RWPE1 (cell line): ENCODE results near the gene HDAC11.
"Not testable (repeated sequence)": the region's sequence is repeated elsewhere in the genome, so short reads cannot be mapped to it uniquely, and the experiment has no call there.

Experiments
- CTCF ChIA-PET: fragments of 350-600 bp; sonication (Branson Sonifier 250); formaldehyde crosslinking; extraction: SDS; loops from one replicate; lab custom pipeline; 2021; lab: Yijun Ruan, JAX
- POLR2A ChIA-PET: fragments of 400-600 bp; formaldehyde crosslinking; extraction: SDS; loops from one replicate; lab custom pipeline; 2020; ENCODE audit warnings: antibody characterized with exemption; ENCODE audit not compliant: low non-redundant PET; lab: Yijun Ruan, JAX
- DNase-seq: peaks from one replicate; pipeline ENCODE4 v3.0.0; 2012; ENCODE audit warnings: low spot score
- H3K27ac ChIP-seq: fragments of 450-650 bp; 2 replicates; pipeline ENCODE4 v1.5.1; 2017
- TF ChIP-seq, protein P1 (sequence below): fragments of 450-650 bp; conservative IDR thresholded peaks from 2 replicates; pipeline ENCODE4 v1.5.1; 2017; ENCODE audit warnings: low read depth, mild to moderate bottlenecking

The HDAC11 gene

DNA sequence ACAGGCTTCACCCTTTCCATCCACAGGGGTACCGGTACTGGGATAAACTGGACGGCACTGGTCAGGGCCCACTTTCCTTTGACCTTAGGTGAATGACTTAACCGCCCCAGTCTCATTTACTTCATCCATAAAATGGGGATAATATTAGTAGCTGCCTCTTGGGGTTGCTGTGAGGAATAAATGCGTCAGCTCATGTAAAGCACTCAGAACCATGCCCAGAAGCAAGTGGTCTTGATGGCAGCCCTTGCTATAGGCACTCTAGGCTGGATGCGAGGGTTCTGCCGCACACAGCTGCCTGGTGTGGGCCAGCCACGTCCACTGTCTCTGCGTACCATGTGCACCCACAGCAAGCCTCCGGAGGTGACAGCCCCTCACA, 36.6 kb downstream of the HDAC11 start:
- DNase-seq: no peak
- TF ChIP-seq, protein P1, sequence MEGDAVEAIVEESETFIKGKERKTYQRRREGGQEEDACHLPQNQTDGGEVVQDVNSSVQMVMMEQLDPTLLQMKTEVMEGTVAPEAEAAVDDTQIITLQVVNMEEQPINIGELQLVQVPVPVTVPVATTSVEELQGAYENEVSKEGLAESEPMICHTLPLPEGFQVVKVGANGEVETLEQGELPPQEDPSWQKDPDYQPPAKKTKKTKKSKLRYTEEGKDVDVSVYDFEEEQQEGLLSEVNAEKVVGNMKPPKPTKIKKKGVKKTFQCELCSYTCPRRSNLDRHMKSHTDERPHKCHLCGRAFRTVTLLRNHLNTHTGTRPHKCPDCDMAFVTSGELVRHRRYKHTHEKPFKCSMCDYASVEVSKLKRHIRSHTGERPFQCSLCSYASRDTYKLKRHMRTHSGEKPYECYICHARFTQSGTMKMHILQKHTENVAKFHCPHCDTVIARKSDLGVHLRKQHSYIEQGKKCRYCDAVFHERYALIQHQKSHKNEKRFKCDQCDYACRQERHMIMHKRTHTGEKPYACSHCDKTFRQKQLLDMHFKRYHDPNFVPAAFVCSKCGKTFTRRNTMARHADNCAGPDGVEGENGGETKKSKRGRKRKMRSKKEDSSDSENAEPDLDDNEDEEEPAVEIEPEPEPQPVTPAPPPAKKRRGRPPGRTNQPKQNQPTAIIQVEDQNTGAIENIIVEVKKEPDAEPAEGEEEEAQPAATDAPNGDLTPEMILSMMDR: no peak
- no peak overlapping the region for H3K27ac ChIP-seq
- CTCF ChIA-PET: no interaction called here
- POLR2A ChIA-PET: no interaction called here

DNA sequence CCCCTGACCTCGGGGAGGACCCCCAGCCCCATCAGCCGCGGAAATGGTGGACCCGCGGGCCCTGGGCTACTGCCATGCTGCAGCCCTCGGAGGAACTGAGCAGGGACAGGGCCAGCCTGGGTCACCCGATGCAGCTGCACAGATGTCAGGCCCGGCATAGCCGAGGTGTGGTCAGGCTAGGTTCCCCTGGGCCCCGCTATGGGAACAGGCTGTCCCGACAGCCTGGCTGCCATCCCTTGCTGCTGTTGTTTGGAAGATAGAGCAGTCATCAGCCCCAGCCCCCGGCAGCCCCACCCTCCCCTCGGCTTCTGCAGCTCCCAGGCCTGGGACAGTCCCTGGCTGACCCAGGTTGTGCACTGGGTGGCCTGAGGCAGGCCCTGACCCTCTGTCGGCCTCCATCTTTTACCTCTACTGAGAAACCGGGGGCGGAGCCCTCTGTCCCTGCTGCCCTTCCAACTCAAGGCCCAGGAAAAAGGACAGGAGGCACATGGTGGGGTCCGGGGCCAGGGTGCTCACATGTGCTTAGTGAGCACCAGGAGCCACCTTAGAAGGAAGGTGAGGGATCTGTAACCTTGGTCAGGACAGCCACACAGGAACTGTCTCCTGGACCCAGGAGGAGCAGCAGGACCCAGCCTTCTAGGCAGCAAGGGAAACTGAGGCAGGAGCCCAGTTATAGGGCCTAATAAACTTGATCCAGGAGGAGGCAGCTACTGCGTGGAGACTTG, 37.3 kb downstream of the HDAC11 start:
- CTCF ChIA-PET: no interaction called here
- POLR2A ChIA-PET: no interaction called here
- TF ChIP-seq, protein P1: no peak
- no peak for DNase-seq
- H3K27ac ChIP-seq: no peak overlapping the region

DNA sequence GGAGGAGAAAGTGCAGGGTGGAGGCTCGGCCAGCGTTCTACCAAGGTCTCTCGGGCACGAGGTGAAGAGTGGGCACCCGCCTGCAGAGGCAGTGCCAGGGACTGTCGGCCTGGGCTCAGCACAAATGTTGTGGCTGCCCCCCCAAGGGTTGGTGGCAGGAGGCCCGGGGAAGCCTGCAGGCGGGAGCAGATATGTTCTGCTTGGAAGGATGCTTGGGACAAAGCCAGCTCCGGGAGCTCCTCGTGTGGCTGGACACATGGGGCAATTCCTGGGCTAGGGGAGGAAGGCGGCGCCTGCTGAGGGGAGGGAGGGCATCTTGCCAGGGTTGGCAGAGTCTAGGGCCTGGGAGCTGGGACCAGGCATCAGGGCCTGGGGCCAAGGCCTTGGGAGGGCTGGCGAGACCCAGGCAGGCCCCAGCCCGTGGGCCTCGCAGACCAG, 38.4 kb downstream of the HDAC11 start:
- POLR2A ChIA-PET: no interaction called here
- DNase-seq: no peak
- CTCF ChIA-PET: no interaction called here
- TF ChIP-seq, protein P1: no peak
- peak overlapping the region; percentile 33 for H3K27ac ChIP-seq

DNA sequence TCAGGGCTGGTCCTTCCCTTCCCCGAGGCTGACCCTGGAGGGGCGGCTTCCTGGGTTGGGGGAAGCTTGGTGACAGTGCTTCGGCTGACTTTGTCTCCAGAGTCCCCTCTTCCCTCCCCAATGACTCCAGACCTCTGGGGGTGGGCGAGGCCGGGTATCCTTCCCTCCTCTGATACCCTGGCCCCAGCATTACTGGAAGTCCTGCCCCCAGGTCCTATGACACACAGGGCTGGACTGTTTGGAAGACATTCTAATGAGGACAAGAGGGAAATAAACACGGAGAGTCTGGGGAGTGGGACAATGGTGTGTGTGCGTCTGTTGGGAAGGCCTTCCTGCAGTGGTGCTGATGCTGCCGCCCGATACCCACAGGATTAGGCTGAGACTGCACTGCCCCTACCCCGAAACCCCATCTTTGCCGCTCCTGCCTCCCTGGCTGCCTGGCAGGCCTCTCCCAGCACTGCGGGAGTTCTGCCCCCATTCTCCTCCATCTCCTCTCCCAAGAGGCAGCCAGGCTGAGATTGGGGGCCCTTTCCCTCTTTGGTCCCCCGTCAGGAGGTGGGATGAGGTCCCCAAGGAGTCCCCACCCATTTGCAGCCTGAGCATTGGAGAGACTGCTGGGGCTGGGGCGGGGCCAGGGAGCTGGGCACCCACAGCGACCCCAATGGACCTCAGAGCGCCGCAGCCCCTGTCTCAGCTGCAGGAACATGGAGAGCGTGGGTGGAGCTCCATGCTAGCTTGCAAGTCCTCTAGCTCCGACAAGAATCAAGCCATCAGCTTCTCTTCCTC, 39.1 kb downstream of the HDAC11 start:
- POLR2A ChIA-PET: no interaction called here
- H3K27ac ChIP-seq: peak overlapping the region; percentile 33
- TF ChIP-seq, protein P1: no peak
- CTCF ChIA-PET: interaction anchor here (0.7 kb wide), 1 partner anchor 131 kb away, joined by 3 read pairs; no protein-coding TSS in a partner anchor
- DNase-seq: no peak

DNA sequence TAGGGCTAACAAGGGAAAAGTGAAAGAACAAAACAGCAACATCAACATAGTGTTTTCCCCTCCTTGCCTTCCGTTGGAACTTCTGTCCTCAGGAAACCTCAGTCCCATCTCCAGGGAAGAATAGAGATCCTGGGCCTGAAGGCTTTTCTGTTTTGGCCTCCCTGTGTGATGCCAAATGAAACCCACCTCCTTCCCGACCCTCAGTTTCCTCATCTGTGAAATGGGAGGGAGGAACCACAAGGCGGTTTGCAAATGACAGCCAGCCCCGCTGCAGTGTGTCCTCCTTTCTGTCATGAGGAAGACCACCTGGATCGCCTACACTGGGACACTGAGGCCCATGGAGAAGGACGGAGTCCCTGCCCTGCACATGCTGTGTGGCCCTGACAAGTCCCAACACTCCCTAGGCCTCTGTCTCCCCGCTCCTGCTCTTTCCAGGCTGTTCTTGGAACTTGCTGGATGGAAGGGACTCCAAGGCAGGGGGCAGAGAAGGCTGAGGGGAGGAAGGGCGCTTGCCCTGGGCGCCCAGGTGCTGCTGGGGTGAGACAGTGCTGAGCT, 40.3 kb downstream of the HDAC11 start:
- no peak overlapping the region for H3K27ac ChIP-seq
- TF ChIP-seq, protein P1: no peak
- DNase-seq: no peak
- ChIA-PET CTCF (no interaction called here), POLR2A (no interaction called here)

DNA sequence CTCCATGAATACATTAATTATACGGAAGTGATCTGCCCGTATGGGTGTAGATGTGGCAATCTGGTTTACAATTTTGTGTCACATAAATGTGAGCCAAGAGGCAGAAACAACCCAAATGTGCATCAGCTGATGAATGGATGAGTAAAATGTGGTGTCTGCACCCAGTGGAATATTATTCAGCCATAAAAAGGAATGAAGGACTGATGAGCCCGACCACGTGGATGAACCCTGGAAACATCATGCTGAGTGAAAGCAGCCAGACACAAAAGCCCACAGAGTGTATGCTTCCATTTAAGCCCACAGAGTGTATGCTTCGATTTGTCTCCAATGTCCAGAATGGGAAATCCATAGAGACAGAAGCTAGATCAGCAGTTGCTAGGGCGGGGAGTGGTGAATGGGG, 41.2 kb downstream of the HDAC11 start:
- ChIA-PET CTCF (no interaction called here), POLR2A (no interaction called here)
- H3K27ac ChIP-seq: no peak overlapping the region
- TF ChIP-seq, protein P1: no peak
- no peak for DNase-seq

DNA sequence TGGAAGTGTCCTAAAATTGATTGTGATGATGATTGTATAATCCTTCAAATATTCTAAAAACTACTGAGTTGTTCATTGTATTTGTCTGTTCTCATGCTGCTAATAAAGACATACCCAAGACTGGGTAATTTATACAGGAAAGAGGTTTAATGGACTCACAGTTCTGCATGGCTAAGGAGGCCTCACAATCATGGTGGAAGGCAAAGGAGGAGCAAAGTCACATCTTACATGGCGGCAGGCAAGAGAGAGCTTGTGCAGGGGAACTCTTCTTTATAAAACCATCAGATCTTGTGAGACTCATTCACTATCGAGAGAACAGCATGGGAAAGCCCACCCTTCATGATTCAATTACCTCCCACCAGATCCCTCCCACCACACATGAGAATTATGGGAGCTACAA, 41.6 kb downstream of the HDAC11 start:
- POLR2A ChIA-PET, H3K27ac ChIP-seq, CTCF ChIA-PET, DNase-seq: not testable (repeated sequence)
